Smooth muscle cell (in vitro differentiated cells): ENCODE results near the gene TMED1. TPM values are rescaled to one million over a fixed set of nuclear protein-coding genes. Genes with fewer than 3 reads are reported as not detected.

Experiments
- DNase-seq: peaks from one replicate; lab custom pipeline; 2025; ENCODE audit not compliant: unreplicated experiment; lab: John Stamatoyannopoulos, UW
- H2AFZ ChIP-seq: fragments of 200-600 bp; sonication (generic); 2 replicates; pipeline ENCODE4 v1.6.0; 2016; ENCODE audit warnings: antibody characterized with exemption, low read depth, mild to moderate bottlenecking
- H3F3A ChIP-seq: fragments of 200-600 bp; sonication (generic); 2 replicates; pipeline ENCODE4 v1.6.0; 2017; ENCODE audit warnings: antibody characterized with exemption, low read depth
- H3K27ac ChIP-seq: fragments of 200-600 bp; sonication (generic); 2 replicates; pipeline ENCODE4 v1.5.1; 2016; ENCODE audit warnings: low read depth, mild to moderate bottlenecking
- H3K27me3 ChIP-seq: fragments of 200-600 bp; sonication (generic); 2 replicates; pipeline ENCODE4 v1.6.1; 2016; ENCODE audit warnings: low read depth, mild to moderate bottlenecking
- H3K36me3 ChIP-seq: fragments of 200-600 bp; sonication (generic); 2 replicates; pipeline ENCODE4 v1.5.1; 2016; ENCODE audit warnings: low read depth
- H3K4me1 ChIP-seq: fragments of 200-600 bp; sonication (generic); 2 replicates; pipeline ENCODE4 v1.5.1; 2016; ENCODE audit warnings: low read depth
- H3K4me2 ChIP-seq: fragments of 200-600 bp; sonication (generic); 2 replicates; pipeline ENCODE4 v1.6.0; 2016; ENCODE audit warnings: mild to moderate bottlenecking
- H3K4me3 ChIP-seq: fragments of 200-600 bp; sonication (generic); 2 replicates; pipeline ENCODE4 v1.5.1; 2016; ENCODE audit warnings: mild to moderate bottlenecking
- H3K79me2 ChIP-seq: fragments of 200-600 bp; sonication (generic); 2 replicates; pipeline ENCODE4 v1.6.0; 2016; ENCODE audit warnings: low read depth, mild to moderate bottlenecking
- H3K9ac ChIP-seq: fragments of 200-600 bp; sonication (generic); 2 replicates; pipeline ENCODE4 v1.6.0; 2016; ENCODE audit warnings: low read depth
- H3K9me3 ChIP-seq: fragments of 200-600 bp; sonication (generic); replicated peaks from 2 replicates; pipeline ENCODE4 v1.5.1; 2016; ENCODE audit warnings: low read depth
- H4K20me1 ChIP-seq: fragments of 200-600 bp; sonication (generic); 2 replicates; pipeline ENCODE4 v1.6.0; 2016; ENCODE audit warnings: low read depth
- CTCF ChIP-seq: fragments of 200-600 bp; sonication (generic); IDR thresholded peaks from 2 replicates; pipeline ENCODE4 v1.5.1; 2017; ENCODE audit warnings: borderline replicate concordance, mild to moderate bottlenecking, antibody characterized with exemption; ENCODE audit not compliant: insufficient read depth, poor library complexity, severe bottlenecking
- WGBS: methylation state at CpG from one replicate; pipeline ENCODE4 v1.1.7; 2016; ENCODE audit warnings: low lambda C conversion rate; 5-methylcytosine and 5-hydroxymethylcytosine counted together
- polyA plus RNA-seq: library from polyadenylated mRNA; unstranded; fragments of >200 nt; fragmentation: Nextera tagmentation; extraction: Ambion mirVana; gene quantifications from 2 replicates; pipeline ENCODE4 v1.2.1, GENCODE V29; 2016
- total RNA-seq: library from RNA; depleted of rRNA; stranded (reverse); fragments of >200 nt; gene quantifications from 2 replicates; pipeline ENCODE4 v1.2.3, GENCODE V29; 2014

TMED1 gene
- total and polyA plus RNA-seq, 2 experiments from 2014 or later, result 30.7 to 107 TPM

- peaks cover 28% of the 10 kb centered on the region for H3K79me2 ChIP-seq
- H4K20me1 ChIP-seq, result peaks cover 15% of the 10 kb centered on the region
- H3K4me3 ChIP-seq, result no peak overlapping the region
- peaks cover 31% of the 10 kb centered on the region for H3F3A ChIP-seq
- no peak for TF ChIP-seq CTCF
- peak overlapping the region; percentile 27 for H3K9ac ChIP-seq
- 32% methylated on average over 9 of the region's 9 CpGs for WGBS
- peaks cover 3% of the 10 kb centered on the region for H3K4me1 ChIP-seq
- peak overlapping the region; percentile 50 for H3K4me2 ChIP-seq
- H3K36me3 ChIP-seq, result no peaks in the 10 kb centered on the region
- H3K27ac ChIP-seq, result peak overlapping the region; percentile 99
- peak; percentile 23 for DNase-seq
- H3K9me3 ChIP-seq, result no peaks in the 10 kb centered on the region
- H3K27me3 ChIP-seq, result no peaks in the 10 kb centered on the region
- no peak overlapping the region for H2AFZ ChIP-seq
Measured at GRCh38 chr19:10812902-10813404, 23.1 kb downstream of the TMED1 start.

GRCh38 chr19:10812196-10812595 is 23.8 kb downstream of the TMED1 start:
- TF ChIP-seq CTCF, result no peak
- no peak for DNase-seq
- Histone ChIP-seq H3K36me3 (no peaks in the 10 kb centered on the region), H3K27me3 (no peaks in the 10 kb centered on the region), H3K9me3 (no peaks in the 10 kb centered on the region), H3F3A (peaks cover 31% of the 10 kb centered on the region), H3K4me3 (no peak overlapping the region), H3K79me2 (peaks cover 28% of the 10 kb centered on the region), H2AFZ (no peak overlapping the region), H3K9ac (no peak overlapping the region), H3K4me2 (no peak overlapping the region), H3K4me1 (peaks cover 3% of the 10 kb centered on the region), H4K20me1 (peaks cover 15% of the 10 kb centered on the region), H3K27ac (peak overlapping the region; percentile 99)
- 94% methylated on average over 19 of the region's 19 CpGs for WGBS

- H3K9ac ChIP-seq, result no peak overlapping the region
- no peaks in the 10 kb centered on the region for H3K9me3 ChIP-seq
- no peak for TF ChIP-seq CTCF
- 95% methylated on average over 17 of the region's 17 CpGs for WGBS
- peak overlapping the region; percentile 99 for H3K27ac ChIP-seq
- H3K4me1 ChIP-seq, result peaks cover 3% of the 10 kb centered on the region
- DNase-seq, result no peak
- H3K4me2 ChIP-seq, result no peak overlapping the region
- H4K20me1 ChIP-seq, result peaks cover 15% of the 10 kb centered on the region
- H3K79me2 ChIP-seq, result peaks cover 21% of the 10 kb centered on the region
- peaks cover 31% of the 10 kb centered on the region for H3F3A ChIP-seq
- H3K4me3 ChIP-seq, result no peak overlapping the region
- H2AFZ ChIP-seq, result no peak overlapping the region
- no peaks in the 10 kb centered on the region for H3K36me3 ChIP-seq
- H3K27me3 ChIP-seq, result no peaks in the 10 kb centered on the region
Measured at GRCh38 chr19:10811391-10812111, 24.5 kb downstream of the TMED1 start.
